ENCODE results near the gene GUCA1A.

DNA sequence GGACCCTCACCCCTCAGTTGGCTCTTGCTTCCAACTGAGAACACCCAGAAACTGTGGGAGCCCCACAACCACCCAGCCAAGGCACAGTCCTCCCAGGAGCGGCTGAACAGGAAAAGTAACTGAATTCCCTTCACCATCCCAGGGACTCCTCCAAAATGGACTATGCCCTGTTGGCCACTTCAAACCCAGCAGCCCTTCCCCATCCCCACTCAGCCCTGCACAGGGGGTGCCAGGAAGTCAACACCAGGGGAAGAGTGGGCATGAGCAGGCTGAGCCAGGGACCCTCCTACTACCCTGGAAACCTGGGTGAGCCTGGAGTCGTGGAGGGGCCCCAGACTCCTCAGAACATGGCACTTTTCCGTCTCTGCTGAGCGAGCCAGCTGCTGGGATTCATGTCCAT lies 11.3 kb downstream of the GUCA1A start:
- TF ChIP-seq, protein P1, sequence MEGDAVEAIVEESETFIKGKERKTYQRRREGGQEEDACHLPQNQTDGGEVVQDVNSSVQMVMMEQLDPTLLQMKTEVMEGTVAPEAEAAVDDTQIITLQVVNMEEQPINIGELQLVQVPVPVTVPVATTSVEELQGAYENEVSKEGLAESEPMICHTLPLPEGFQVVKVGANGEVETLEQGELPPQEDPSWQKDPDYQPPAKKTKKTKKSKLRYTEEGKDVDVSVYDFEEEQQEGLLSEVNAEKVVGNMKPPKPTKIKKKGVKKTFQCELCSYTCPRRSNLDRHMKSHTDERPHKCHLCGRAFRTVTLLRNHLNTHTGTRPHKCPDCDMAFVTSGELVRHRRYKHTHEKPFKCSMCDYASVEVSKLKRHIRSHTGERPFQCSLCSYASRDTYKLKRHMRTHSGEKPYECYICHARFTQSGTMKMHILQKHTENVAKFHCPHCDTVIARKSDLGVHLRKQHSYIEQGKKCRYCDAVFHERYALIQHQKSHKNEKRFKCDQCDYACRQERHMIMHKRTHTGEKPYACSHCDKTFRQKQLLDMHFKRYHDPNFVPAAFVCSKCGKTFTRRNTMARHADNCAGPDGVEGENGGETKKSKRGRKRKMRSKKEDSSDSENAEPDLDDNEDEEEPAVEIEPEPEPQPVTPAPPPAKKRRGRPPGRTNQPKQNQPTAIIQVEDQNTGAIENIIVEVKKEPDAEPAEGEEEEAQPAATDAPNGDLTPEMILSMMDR (IDR thresholded peaks at IDR 0.05), result no peak
- TF ChIP-seq POLR2A (IDR thresholded peaks at IDR 0.05), result no peak
